Endothelial cell (in vitro differentiated cells): ENCODE measurements around the gene SULT2B1. TPM values are rescaled to one million over a fixed set of nuclear protein-coding genes. Genes with fewer than 3 reads are reported as not detected.

ENCODE experiments used
- DNase-seq: peaks from one replicate; pipeline ENCODE4 v3.0.0; 2021; ENCODE audit warnings: low spot score
- H3K27ac Mint-ChIP-seq: one replicate; pipeline ENCODE4 v1.8.0; 2021; ENCODE audit warnings: mixed read lengths, inconsistent platforms; ENCODE audit not compliant: unreplicated experiment
- H3K27me3 Mint-ChIP-seq: one replicate; pipeline ENCODE4 v1.8.0; 2021; ENCODE audit warnings: mild to moderate bottlenecking, moderate library complexity, mixed read lengths, inconsistent platforms; ENCODE audit not compliant: unreplicated experiment
- H3K36me3 Mint-ChIP-seq: one replicate; pipeline ENCODE4 v1.8.0; 2021; ENCODE audit warnings: mild to moderate bottlenecking, low read depth, mixed read lengths, inconsistent platforms; ENCODE audit not compliant: unreplicated experiment
- H3K4me1 Mint-ChIP-seq: one replicate; pipeline ENCODE4 v1.8.0; 2021; ENCODE audit warnings: mild to moderate bottlenecking, mixed read lengths, inconsistent platforms; ENCODE audit not compliant: unreplicated experiment
- H3K4me3 Mint-ChIP-seq: one replicate; pipeline ENCODE4 v1.8.0; 2021; ENCODE audit warnings: mild to moderate bottlenecking, mixed read lengths, inconsistent platforms; ENCODE audit not compliant: unreplicated experiment
- H3K9me3 Mint-ChIP-seq: one replicate; pipeline ENCODE4 v1.8.0; 2021; ENCODE audit warnings: mixed read lengths, inconsistent platforms; ENCODE audit not compliant: unreplicated experiment
- total RNA-seq: library from RNA; stranded (reverse); fragmentation: NEBNext Ultra II Directional; extraction: Animal tissue kit (Norgen Biotek cat#: 25700); gene quantifications from one replicate; pipeline ENCODE4 v1.2.1, GENCODE V29; 2021; ENCODE audit not compliant: unreplicated experiment
- TF ChIP-seq, protein P1 (sequence below): fragments of 200-600 bp; sonication (generic); IDR thresholded peaks from one replicate; pipeline ENCODE4 v1.5.0; 2021; ENCODE audit warnings: antibody characterized with exemption; ENCODE audit not compliant: unreplicated experiment

Gene SULT2B1
- total RNA-seq, 1 donor from 2014 or later = 0.62 TPM

- no peak overlapping the region for H3K27ac Mint-ChIP-seq
- no peaks in the 10 kb centered on the region for H3K36me3 Mint-ChIP-seq
- H3K9me3 Mint-ChIP-seq = no peaks in the 10 kb centered on the region
- no peaks in the 10 kb centered on the region for H3K4me1 Mint-ChIP-seq
- DNase-seq = no peak
- TF ChIP-seq, protein P1, sequence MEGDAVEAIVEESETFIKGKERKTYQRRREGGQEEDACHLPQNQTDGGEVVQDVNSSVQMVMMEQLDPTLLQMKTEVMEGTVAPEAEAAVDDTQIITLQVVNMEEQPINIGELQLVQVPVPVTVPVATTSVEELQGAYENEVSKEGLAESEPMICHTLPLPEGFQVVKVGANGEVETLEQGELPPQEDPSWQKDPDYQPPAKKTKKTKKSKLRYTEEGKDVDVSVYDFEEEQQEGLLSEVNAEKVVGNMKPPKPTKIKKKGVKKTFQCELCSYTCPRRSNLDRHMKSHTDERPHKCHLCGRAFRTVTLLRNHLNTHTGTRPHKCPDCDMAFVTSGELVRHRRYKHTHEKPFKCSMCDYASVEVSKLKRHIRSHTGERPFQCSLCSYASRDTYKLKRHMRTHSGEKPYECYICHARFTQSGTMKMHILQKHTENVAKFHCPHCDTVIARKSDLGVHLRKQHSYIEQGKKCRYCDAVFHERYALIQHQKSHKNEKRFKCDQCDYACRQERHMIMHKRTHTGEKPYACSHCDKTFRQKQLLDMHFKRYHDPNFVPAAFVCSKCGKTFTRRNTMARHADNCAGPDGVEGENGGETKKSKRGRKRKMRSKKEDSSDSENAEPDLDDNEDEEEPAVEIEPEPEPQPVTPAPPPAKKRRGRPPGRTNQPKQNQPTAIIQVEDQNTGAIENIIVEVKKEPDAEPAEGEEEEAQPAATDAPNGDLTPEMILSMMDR = no peak
- no peak overlapping the region for H3K4me3 Mint-ChIP-seq
- H3K27me3 Mint-ChIP-seq = peaks cover 5% of the 10 kb centered on the region
Measured at GRCh38 chr19:48600679-48601417, 48.9 kb downstream of the SULT2B1 start.

DNA sequence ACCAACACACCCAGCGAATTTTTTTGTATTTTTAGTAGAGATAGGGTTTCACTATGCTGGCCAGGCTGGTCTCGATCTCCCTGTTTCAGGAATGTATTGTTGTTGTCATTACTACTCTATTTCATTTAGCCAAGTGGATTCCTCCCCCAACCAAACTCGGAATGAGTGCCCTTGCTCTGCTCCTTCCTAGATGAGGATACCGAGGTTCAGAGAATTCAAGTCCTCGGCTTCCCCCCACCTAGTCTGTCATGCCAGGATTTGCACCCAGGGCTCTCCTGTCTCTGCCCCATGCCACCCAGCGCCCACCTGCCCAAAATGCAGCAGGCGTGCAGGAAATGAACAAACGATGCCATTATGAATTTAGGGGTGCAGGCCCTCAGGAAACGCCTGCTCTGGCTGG is 51.0 kb downstream of the SULT2B1 start:
- TF ChIP-seq, protein P1 = no peak
- H3K36me3 Mint-ChIP-seq = no peaks in the 10 kb centered on the region
- H3K4me1 Mint-ChIP-seq = no peaks in the 10 kb centered on the region
- DNase-seq = no peak
- peaks cover 2% of the 10 kb centered on the region for H3K27me3 Mint-ChIP-seq
- no peaks in the 10 kb centered on the region for H3K9me3 Mint-ChIP-seq
- H3K27ac Mint-ChIP-seq = no peak overlapping the region
- no peak overlapping the region for H3K4me3 Mint-ChIP-seq

DNA sequence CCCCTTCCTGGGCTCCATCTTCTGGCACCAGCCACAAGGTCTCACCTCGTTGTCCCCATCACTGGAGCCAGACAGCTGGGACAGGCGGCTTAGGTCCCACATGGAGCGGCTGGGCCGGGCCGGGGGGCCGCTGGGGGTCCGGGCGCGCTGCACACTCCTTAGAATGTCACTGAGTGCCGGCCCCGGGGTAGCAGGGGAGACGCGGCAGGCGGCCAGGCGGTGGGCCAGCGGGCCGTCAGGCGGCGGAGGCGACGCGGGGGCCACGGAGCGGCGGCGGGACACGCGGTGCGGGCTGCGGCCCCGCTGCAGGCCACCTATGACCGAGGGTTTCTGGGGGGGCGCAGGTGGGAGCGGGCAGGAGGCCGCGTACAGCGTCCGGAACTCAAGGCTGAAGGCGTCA is 51.5 kb downstream of the SULT2B1 start:
- H3K4me1 Mint-ChIP-seq = no peaks in the 10 kb centered on the region
- TF ChIP-seq, protein P1 = no peak

DNA sequence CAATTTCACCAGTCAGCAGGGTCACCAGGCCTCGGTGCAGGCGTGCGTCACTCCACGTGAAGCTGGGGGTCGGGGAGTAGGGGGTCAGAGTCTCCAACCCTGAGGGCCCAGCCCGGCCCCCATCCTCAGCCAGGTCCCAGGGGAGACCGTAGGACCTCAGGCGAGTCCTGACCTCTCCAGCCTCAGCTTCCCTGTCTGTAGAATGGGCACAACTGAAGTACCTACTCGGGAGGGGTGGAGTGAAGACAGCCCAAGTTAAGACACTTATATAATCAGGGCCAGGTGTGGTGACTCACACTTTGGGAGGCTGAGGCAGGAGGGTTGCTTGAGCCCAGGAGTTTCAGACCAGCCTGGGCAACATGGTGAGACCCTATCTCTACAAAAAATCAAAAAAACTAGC is 51.9 kb downstream of the SULT2B1 start:
- no peak overlapping the region for H3K4me3 Mint-ChIP-seq
- no peak for DNase-seq
- no peak overlapping the region for H3K27ac Mint-ChIP-seq
- no peaks in the 10 kb centered on the region for H3K9me3 Mint-ChIP-seq
- no peaks in the 10 kb centered on the region for H3K4me1 Mint-ChIP-seq
- H3K36me3 Mint-ChIP-seq = no peaks in the 10 kb centered on the region
- H3K27me3 Mint-ChIP-seq = peaks cover under 1% of the 10 kb centered on the region
- TF ChIP-seq, protein P1 = no peak

More for the DNA sequence above, 51.5 kb downstream of the SULT2B1 start:
- Mint-ChIP-seq H3K27ac (no peak overlapping the region), H3K4me3 (no peak overlapping the region), H3K27me3 (peaks cover 2% of the 10 kb centered on the region), H3K36me3 (no peaks in the 10 kb centered on the region), H3K9me3 (no peaks in the 10 kb centered on the region)
- DNase-seq = no peak

DNA sequence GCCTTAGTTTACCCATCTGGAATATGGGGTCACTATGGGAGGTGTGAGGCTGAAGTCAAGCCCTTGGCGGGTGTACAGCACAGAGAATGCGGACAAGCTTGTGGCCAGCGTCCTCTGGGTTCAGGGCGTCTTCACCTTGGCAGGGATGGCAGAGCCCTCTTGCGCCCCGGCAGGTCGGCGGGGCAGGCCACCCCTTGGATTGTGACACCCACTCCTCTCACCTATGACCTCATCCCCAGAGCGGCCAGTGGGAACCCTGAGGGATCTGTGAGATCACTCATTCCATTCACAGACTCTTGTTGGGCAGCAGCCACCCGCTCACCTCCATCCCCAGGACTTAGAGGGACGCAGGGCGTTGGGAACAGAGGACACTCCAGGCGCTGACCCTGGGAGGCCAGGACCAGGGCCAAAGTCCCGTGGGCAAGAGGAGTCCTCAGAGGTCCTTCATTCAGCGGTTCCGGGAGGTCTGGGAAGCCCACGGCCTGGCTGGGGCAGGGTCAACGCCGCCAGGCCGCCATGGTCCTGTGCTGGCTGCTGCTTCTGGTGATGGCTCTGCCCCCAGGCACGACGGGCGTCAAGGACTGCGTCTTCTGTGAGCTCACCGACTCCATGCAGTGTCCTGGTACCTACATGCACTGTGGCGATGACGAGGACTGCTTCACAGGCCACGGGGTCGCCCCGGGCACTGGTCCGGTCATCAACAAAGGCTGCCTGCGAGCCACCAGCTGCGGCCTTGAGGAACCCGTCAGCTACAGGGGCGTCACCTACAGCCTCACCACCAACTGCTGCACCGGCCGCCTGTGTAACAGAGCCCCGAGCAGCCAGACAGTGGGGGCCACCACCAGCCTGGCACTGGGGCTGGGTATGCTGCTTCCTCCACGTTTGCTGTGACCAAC is 54.7 kb downstream of the SULT2B1 start, which contains the start of gene SPACA4:
TSS of gene SPACA4 (plus strand) at position 280 of the 896 bp plus-strand sequence. CDS start at position 517, 237 bp downstream.
- no peaks in the 10 kb centered on the region for H3K4me1 Mint-ChIP-seq

More for the DNA sequence above, 54.7 kb downstream of the SULT2B1 start, which contains the start of gene SPACA4:
- no peak for DNase-seq
- Mint-ChIP-seq H3K27me3 (peaks cover 3% of the 10 kb centered on the region), H3K4me3 (no peak within 1 kb of the TSS), H3K27ac (no peak within 1 kb of the TSS), H3K9me3 (no peaks in the 10 kb centered on the region), H3K36me3 (no peaks in the 10 kb centered on the region)
- TF ChIP-seq, protein P1 = no peak
